GM23338 (cell line): ENCODE results near the gene B3GALNT2. TPM values are rescaled to one million over a fixed set of nuclear protein-coding genes. Genes with fewer than 3 reads are reported as not detected.

Source experiments
- ATAC-seq: fragments of 200-7000 bp; cut with Tn5 transposase; 3 replicates; pipeline ENCODE4 v1.9.1; 2020
- DNase-seq: peaks from one replicate; pipeline ENCODE4 v3.0.0-alpha.2; 2015; ENCODE audit warnings: low spot score
- H2AFZ ChIP-seq: fragments of 200-600 bp; sonication (generic); 2 replicates; pipeline ENCODE4 v1.8.0; 2016; ENCODE audit warnings: antibody characterized with exemption, mild to moderate bottlenecking, moderate library complexity
- H3F3A ChIP-seq: fragments of 200-600 bp; sonication (generic); replicated peaks from 2 replicates; pipeline ENCODE4 v1.8.0; 2017; ENCODE audit warnings: antibody characterized with exemption, mixed run types, low read depth
- H3K27ac ChIP-seq: fragments of 200-600 bp; sonication (generic); 2 replicates; pipeline ENCODE4 v1.6.1; 2016; ENCODE audit warnings: low read depth
- H3K27me3 ChIP-seq: fragments of 200-600 bp; sonication (generic); 2 replicates; pipeline ENCODE4 v1.8.0; 2016; ENCODE audit warnings: mild to moderate bottlenecking, mixed run types, moderate library complexity; ENCODE audit not compliant: insufficient read depth
- H3K36me3 ChIP-seq: fragments of 200-600 bp; sonication (generic); 2 replicates; pipeline ENCODE4 v1.8.0; 2016; ENCODE audit warnings: mild to moderate bottlenecking; ENCODE audit not compliant: insufficient read depth
- H3K4me1 ChIP-seq: fragments of 200-600 bp; sonication (generic); 2 replicates; pipeline ENCODE4 v1.8.0; 2016; ENCODE audit warnings: mild to moderate bottlenecking, moderate library complexity; ENCODE audit not compliant: insufficient read depth
- H3K4me2 ChIP-seq: fragments of 200-600 bp; sonication (generic); 2 replicates; pipeline ENCODE4 v1.7.1; 2017; ENCODE audit warnings: mixed run types
- H3K4me3 ChIP-seq: fragments of 200-600 bp; sonication (generic); 2 replicates; pipeline ENCODE4 v1.6.1; 2016; ENCODE audit warnings: mixed run types
- H3K79me2 ChIP-seq: fragments of 200-600 bp; sonication (generic); replicated peaks from 2 replicates; pipeline ENCODE4 v1.8.0; 2017; ENCODE audit warnings: mild to moderate bottlenecking; ENCODE audit not compliant: insufficient read depth
- H3K9me2 ChIP-seq: fragments of 200-600 bp; sonication (generic); 2 replicates; pipeline ENCODE4 v1.8.0; 2017; ENCODE audit not compliant: insufficient read depth
- H4K20me1 ChIP-seq: fragments of 200-600 bp; sonication (generic); replicated peaks from 2 replicates; pipeline ENCODE4 v1.8.0; 2017; ENCODE audit warnings: mild to moderate bottlenecking; ENCODE audit not compliant: insufficient read depth
- H3K27ac Mint-ChIP-seq: 2 replicates; pipeline ENCODE4 v1.8.0; 2020; ENCODE audit warnings: inconsistent platforms, mild to moderate bottlenecking, moderate library complexity, mixed read lengths
- H3K27me3 Mint-ChIP-seq: 3 replicates; pipeline ENCODE4 v1.8.0; 2022; ENCODE audit warnings: low read depth, mild to moderate bottlenecking, moderate library complexity, mixed read lengths, inconsistent platforms; ENCODE audit not compliant: insufficient read depth, poor library complexity
- H3K36me3 Mint-ChIP-seq: 3 replicates; pipeline ENCODE4 v1.8.0; 2021; ENCODE audit warnings: low read depth, mild to moderate bottlenecking, inconsistent platforms, moderate library complexity, mixed read lengths
- H3K4me1 Mint-ChIP-seq: 3 replicates; pipeline ENCODE4 v1.8.0; 2020; ENCODE audit warnings: mild to moderate bottlenecking, inconsistent platforms, mixed read lengths
- H3K4me3 Mint-ChIP-seq: 3 replicates; pipeline ENCODE4 v1.8.0; 2021; ENCODE audit warnings: moderate library complexity, mild to moderate bottlenecking, inconsistent platforms, mixed read lengths
- H3K9me3 Mint-ChIP-seq: 3 replicates; pipeline ENCODE4 v1.8.0; 2020; ENCODE audit warnings: moderate library complexity, mild to moderate bottlenecking, inconsistent platforms, mixed read lengths
- CTCF ChIP-seq, 2 experiments: fragments of 200-600 bp in 1 of 2; sonication (generic) in 1 of 2; conservative IDR thresholded peaks; 2 replicates each; pipeline versions ENCODE4 v1.5.1 to v1.6.1; 2016 to 2017; ENCODE audit warnings: antibody characterized with exemption in 2 of 2, low read depth in 2 of 2, mild to moderate bottlenecking in 2 of 2, moderate library complexity in 1 of 2
- EZH2phosphoT487 ChIP-seq: fragments of 200-600 bp; sonication (generic); IDR thresholded peaks from one replicate; pipeline ENCODE4 v1.8.1; 2018; ENCODE audit warnings: antibody characterized with exemption; ENCODE audit not compliant: unreplicated experiment
- NANOG ChIP-seq: IDR thresholded peaks from 2 replicates; pipeline ENCODE4 v1.6.1; 2016; ENCODE audit warnings: antibody characterized with exemption, borderline replicate concordance
- POLR2AphosphoS5 ChIP-seq: IDR thresholded peaks from 2 replicates; pipeline ENCODE4 v1.6.1; 2016; ENCODE audit warnings: antibody characterized with exemption, low read depth
- polyA plus RNA-seq: library from polyadenylated mRNA; unstranded; fragments of >200 nt; fragmentation: Nextera tagmentation; extraction: Ambion mirVana; gene quantifications from 2 replicates; pipeline ENCODE4 v1.2.1, GENCODE V29; 2016
- total RNA-seq: library from RNA; depleted of rRNA; stranded (reverse); fragments of >200 nt; shearing (Covaris generic); gene quantifications from 2 replicates; pipeline ENCODE4 v1.2.3, GENCODE V29; 2014

B3GALNT2 gene
- total and polyA plus RNA-seq, 2 experiments from 2014 or later: 14.4 to 48.8 TPM

DNA sequence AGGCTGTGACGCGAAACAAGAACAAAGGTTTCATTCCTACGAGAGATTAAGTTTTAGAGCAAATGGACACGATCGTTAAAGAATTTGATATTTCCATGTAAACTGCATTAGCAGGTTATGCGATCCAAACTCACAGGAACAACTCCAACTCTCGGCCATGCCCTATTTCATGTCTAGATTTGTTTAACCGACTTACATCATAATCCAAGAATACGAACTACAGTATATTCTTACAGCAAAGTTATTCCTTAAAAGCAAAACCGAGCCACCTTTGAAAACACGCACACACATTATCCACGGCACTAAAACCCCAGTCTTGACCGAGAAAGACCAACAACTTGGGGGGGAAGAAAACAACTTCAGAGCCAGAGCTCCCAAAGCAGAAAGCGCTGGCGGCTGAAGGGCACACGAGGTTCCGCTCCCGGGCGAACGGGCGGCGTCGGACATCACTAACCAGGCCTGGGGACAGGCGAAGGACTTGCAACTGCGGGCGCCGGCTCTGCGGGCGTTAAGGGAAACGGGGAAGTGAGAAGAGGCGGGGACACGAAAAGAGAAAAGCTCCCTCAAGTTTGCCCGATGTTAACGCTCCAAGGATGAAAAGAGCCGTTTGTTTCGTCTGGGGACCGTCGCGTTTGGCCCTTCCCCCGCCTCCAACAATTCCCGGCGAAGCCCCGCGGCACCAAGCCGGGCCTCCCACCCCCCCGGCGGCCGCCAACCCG is 690 bp downstream of the B3GALNT2 start:
- DNase-seq (peak; percentile 73), ATAC-seq (peak; percentile 9)
- H3K79me2 ChIP-seq: peaks cover 50% of the 10 kb centered on the region
- H3K4me1 Mint-ChIP-seq: peaks cover 13% of the 10 kb centered on the region
- no peaks in the 10 kb centered on the region for H3K36me3 Mint-ChIP-seq
- no peaks in the 10 kb centered on the region for H3K9me2 ChIP-seq
- peaks cover 6% of the 10 kb centered on the region for H3K27me3 Mint-ChIP-seq
- no peaks in the 10 kb centered on the region for H3K36me3 ChIP-seq
- no peaks in the 10 kb centered on the region for H3K27me3 ChIP-seq
- H3K4me3 ChIP-seq: peak overlapping the region; percentile 74
- H3K9me3 Mint-ChIP-seq: no peaks in the 10 kb centered on the region; the same call in 2 of the 3 replicates
- H3K4me1 ChIP-seq: peaks cover 19% of the 10 kb centered on the region
- peak overlapping the region; percentile 86 for H3K4me2 ChIP-seq
- H3F3A ChIP-seq: no peaks in the 10 kb centered on the region; the same call in 1 of the 2 replicates
- TF ChIP-seq EZH2phosphoT487: no peak
- no peak for TF ChIP-seq NANOG
- no peak for TF ChIP-seq POLR2AphosphoS5
- peaks cover 17% of the 10 kb centered on the region for H4K20me1 ChIP-seq
- peak overlapping the region; percentile 84 for H2AFZ ChIP-seq
- H3K27ac ChIP-seq: peak overlapping the region; percentile 78
- peak overlapping the region; percentile 85 for H3K27ac Mint-ChIP-seq
- peak overlapping the region; percentile 93 for H3K4me3 Mint-ChIP-seq

GRCh38 chr1:235502601-235503402 is 1.4 kb downstream of the B3GALNT2 start:
- H3K79me2 ChIP-seq: peaks cover 58% of the 10 kb centered on the region
- no peak for TF ChIP-seq CTCF (conservative IDR thresholded peaks at IDR 0.05; ENCODE audit: low read depth in 2 of 2)
- no peak for TF ChIP-seq NANOG

More at GRCh38 chr1:235502601-235503402, 1.4 kb downstream of the B3GALNT2 start:
- H3K4me3 Mint-ChIP-seq: peak overlapping the region; percentile 93
- peaks cover 6% of the 10 kb centered on the region for H3K27me3 Mint-ChIP-seq
- peak overlapping the region; percentile 74 for H3K4me3 ChIP-seq
- peak; percentile 34 for DNase-seq
- peaks cover 17% of the 10 kb centered on the region for H3K4me1 Mint-ChIP-seq
- H3K36me3 ChIP-seq: no peaks in the 10 kb centered on the region
- H3F3A ChIP-seq: no peaks in the 10 kb centered on the region; the same call in 1 of the 2 replicates
- no peaks in the 10 kb centered on the region for H3K27me3 ChIP-seq
- H3K4me2 ChIP-seq: peak overlapping the region; percentile 86
- H3K27ac ChIP-seq: no peak overlapping the region
- H2AFZ ChIP-seq: peak overlapping the region; percentile 84; the same call in 1 of the 2 replicates
- peak overlapping the region; percentile 85 for H3K27ac Mint-ChIP-seq
- H3K9me2 ChIP-seq: no peaks in the 10 kb centered on the region
- ATAC-seq: no peak
- peaks cover 19% of the 10 kb centered on the region for H3K4me1 ChIP-seq
- H4K20me1 ChIP-seq: peaks cover 17% of the 10 kb centered on the region
- H3K9me3 Mint-ChIP-seq: no peaks in the 10 kb centered on the region; the same call in 2 of the 3 replicates
- H3K36me3 Mint-ChIP-seq: no peaks in the 10 kb centered on the region
